Stimulated activated CD4-positive, alpha-beta T cell treated with anti-CD3 and anti-CD28 coated beads, TNF-alpha, amount 100 ng/mL, for 1 hour (primary cell): ENCODE results near the gene ELAVL3.
"Not testable (repeated sequence)": the region's sequence is repeated elsewhere in the genome, so short reads cannot be mapped to it uniquely, and the experiment has no call there.

Source experiments
- DNase-seq, 3 donors: peaks; one replicate each; pipeline ENCODE4 v3.0.0-alpha.2; 2020; ENCODE audit warnings: low read depth in 3 of 3, low spot score in 1 of 3

ELAVL3 gene

GRCh38 chr19:11444059-11444458, 36.8 kb downstream of the ELAVL3 start:
- DNase-seq, result no peak

- DNase-seq, result no peak
Measured at GRCh38 chr19:11437955-11438354, 42.9 kb downstream of the ELAVL3 start.

- DNase-seq, result no peak
Measured at GRCh38 chr19:11435833-11436313, 45.0 kb downstream of the ELAVL3 start.

- DNase-seq, result peak; percentile 93 to 98 (median 94)
Measured at GRCh38 chr19:11435057-11435832, 45.6 kb downstream of the ELAVL3 start, which contains the start of the genes ODAD3 and PRKCSH. Gene ODAD3 (minus strand): TSS chr19:11435121. CDS start chr19:11435016, 105 bp downstream. Gene PRKCSH (plus strand): TSS chr19:11435635. CDS start chr19:11436118, 483 bp downstream.

GRCh38 chr19:11434703-11435056, 46.2 kb downstream of the ELAVL3 start:
- DNase-seq, result no peak

- not testable (repeated sequence) for DNase-seq
Measured at GRCh38 chr19:11433526-11433925, 47.3 kb downstream of the ELAVL3 start.

- DNase-seq, result no peak
Measured at GRCh38 chr19:11426656-11427055, 54.2 kb downstream of the ELAVL3 start.

- no peak for DNase-seq
Measured at GRCh38 chr19:11425719-11426457, 55.0 kb downstream of the ELAVL3 start.

- no peak for DNase-seq
Measured at GRCh38 chr19:11423791-11424181, 57.1 kb downstream of the ELAVL3 start.

- no peak for DNase-seq
Measured at GRCh38 chr19:11423164-11423790, 57.6 kb downstream of the ELAVL3 start.

GRCh38 chr19:11422163-11423065, 58.4 kb downstream of the ELAVL3 start:
- DNase-seq, result peak; percentile 20 to 41 (median 24)

GRCh38 chr19:11421371-11422098, 59.3 kb downstream of the ELAVL3 start:
- peak in 1 of 3 donors; percentile 36 for DNase-seq

GRCh38 chr19:11420429-11421370, 60.1 kb downstream of the ELAVL3 start:
- no peak for DNase-seq

GRCh38 chr19:11418549-11419506, 62.0 kb downstream of the ELAVL3 start, which contains the start of gene RGL3:
Gene RGL3 (minus strand): TSS chr19:11419314. CDS start chr19:11419278, 36 bp downstream.
- no peak for DNase-seq

- no peak for DNase-seq
Measured at GRCh38 chr19:11418094-11418548, 62.7 kb downstream of the ELAVL3 start.

- no peak for DNase-seq
Measured at GRCh38 chr19:11416346-11417052, 64.3 kb downstream of the ELAVL3 start.

- no peak for DNase-seq
Measured at GRCh38 chr19:11414544-11414943, 66.3 kb downstream of the ELAVL3 start.
